G401.6 (cell line): ENCODE data around the gene RNF6.

Experiments
- FAIRE-seq: peaks from 2 replicates; lab custom pipeline; 2012; peaks lifted over from hg19 to GRCh38; lab: Jason Lieb, UNC

RNF6 gene

DNA sequence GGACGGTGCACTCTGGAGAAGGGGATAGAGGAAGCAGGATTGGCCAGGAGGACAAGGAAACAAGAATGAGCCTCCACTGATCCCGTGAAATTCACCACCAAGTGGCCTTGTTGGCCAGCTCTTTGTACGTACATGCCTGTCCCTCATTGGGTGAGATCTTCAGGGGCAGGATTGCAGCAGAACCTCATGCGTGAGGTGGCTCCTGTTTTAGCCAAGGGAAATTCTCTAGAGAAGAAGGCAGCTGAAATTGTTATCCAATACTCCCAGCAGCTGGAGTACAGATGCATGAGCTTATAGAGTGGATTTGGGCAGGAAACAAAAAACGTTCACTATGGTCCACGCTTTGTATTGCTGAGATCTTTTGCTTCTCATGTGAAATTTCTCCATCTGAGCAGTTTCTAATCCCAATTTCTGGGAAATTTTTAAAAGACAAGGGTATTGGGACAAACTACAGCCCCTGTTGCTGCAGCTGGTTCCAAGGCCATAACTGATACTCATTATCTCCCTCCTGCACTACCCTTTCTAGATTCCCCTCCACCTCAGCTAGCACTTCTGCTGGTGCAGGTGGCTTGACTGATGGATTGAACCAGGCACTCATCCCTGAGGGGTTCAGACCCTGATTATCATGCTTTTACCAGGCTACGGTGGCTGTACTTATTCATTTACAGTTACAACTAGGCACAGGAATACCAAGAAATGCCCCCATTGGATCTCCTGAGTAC lies 3.9 kb upstream of the RNF6 start:
- no peak for FAIRE-seq

DNA sequence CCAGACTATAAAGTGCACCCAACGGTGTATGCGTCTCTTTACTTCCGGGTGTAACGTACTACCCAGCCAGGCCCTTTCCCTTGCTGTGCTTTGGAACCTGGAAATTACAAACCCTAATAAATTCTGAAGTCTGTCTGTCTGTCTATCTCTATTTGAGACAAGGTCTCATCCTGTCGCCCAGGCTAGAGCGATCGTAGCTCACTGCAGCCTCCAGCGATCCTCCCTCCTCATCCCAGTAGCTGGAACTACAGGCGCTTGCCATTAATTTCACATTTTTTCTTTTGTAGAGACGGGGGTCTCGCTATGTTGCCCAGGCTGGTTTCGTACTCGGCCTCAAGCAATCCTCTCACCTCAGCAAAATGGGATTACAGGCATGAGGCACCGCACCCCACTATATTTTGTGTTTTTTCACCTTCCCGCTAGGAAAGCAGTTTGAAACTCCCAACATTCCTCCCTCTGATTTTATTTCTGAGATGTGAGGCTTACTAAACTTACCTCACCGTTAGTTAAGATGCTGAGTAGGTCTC lies 469 bp upstream of the RNF6 start:
- FAIRE-seq = no peak

- no peak for FAIRE-seq
Measured at GRCh38 chr13:26221399-26221720, 754 bp downstream of the RNF6 start.

DNA sequence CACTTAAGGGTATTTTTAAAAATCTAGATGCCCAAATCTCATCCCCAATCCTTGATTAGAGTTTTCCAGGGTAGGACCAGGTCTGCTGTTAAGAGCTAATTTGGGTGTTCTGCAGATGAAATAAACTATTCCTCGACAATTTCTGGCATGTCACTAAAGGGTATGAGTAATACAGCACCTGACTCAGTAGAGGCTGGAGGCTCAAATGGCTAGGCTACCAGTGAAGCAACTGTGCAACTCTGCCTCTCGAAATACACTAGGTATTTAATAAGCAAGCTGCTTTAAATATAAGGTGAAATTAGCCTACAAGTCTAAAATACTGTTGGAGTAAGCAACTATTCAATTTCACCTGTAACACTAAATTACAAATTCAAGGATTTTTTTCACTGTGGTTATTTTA lies 1.5 kb downstream of the RNF6 start:
- no peak for FAIRE-seq

DNA sequence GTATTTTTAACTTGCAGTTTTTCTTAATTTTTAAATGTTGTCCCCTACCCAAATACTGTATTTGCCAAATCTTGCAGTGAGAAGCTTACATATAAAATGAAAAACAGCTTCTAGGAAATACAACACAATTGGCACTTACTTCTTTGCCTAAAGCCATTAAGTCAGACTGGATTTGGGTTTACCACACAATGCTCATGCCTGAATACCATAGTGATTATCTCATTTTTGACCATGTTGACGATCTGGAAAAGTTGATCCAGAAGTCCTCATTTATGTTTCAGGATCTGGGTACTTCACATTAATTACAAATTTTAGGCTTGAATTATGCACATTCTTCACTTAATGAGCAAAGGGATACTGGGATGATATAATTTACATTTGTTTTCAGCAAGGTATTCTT lies 2.4 kb downstream of the RNF6 start:
- FAIRE-seq = no peak

- FAIRE-seq = no peak
Measured at GRCh38 chr13:26216042-26216441, 6.1 kb downstream of the RNF6 start.

- FAIRE-seq = no peak
Measured at GRCh38 chr13:26213982-26214381, 8.1 kb downstream of the RNF6 start.

GRCh38 chr13:26213345-26213744 lies 8.8 kb downstream of the RNF6 start:
- peak; percentile 59 for FAIRE-seq

- FAIRE-seq = no peak
Measured at GRCh38 chr13:26208287-26208686, 13.8 kb downstream of the RNF6 start.

- FAIRE-seq = no peak
Measured at GRCh38 chr13:26202365-26202972, 19.6 kb downstream of the RNF6 start.

DNA sequence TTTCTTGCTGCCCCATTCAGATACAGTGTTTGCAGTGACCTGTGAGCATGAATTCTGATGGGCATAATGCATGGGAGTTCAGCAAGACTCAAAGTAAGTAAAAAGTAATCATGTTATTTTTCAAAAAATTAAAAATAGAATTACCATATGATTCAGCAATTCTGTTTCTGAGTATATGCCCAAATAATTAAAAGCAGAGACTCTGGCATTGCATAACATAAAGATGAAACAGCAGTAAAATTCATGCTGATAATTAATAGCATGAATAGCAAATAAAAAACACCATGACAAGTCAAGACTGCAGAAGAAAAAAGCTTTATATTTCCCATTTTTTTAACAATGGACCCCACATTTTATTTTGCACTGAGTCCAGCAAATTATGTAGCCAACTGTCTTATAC lies 21.3 kb downstream of the RNF6 start:
- no peak for FAIRE-seq

DNA sequence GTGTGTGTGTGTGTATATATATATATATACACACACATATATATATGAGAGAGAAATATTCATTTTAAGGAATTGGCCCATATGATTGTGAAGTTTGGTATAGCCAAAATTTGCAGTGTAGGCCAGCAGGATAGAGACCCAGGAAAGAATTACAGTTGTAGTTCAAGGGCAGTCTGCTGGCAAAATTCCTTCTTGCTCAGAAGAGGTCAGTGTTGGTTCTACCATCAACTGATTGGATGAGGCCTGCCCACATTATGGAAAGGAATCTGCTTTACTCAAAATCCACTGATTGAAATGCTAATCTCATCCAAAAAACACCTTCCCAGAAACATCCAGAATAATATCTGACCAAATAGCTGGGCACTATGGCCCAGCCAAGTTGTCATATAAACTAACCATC lies 24.0 kb downstream of the RNF6 start:
- FAIRE-seq = no peak

DNA sequence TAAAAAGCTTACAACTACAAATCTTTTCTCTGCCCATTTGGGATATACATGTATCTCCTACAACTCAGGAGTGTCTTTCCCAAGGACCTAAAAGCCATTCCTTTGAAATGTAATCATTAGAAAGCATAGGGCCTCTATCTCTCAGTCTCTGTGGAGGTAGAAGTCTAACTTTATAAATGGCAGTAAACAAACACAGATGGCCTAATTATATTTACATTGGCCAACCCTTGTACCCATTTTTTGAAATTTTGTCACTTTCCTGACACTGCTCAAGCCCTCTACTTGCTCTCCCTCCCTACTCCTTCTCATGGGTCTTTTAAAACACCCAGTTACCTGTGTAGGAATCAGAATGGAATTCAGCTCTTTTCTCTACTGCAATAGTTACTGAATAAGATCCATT lies 24.8 kb downstream of the RNF6 start:
- no peak for FAIRE-seq

- FAIRE-seq = no peak
Measured at GRCh38 chr13:26186995-26187394, 35.1 kb downstream of the RNF6 start.

GRCh38 chr13:26186118-26186870 lies 35.8 kb downstream of the RNF6 start:
- FAIRE-seq = peak; percentile 91

GRCh38 chr13:26185720-26186117 lies 36.4 kb downstream of the RNF6 start:
- no peak for FAIRE-seq

DNA sequence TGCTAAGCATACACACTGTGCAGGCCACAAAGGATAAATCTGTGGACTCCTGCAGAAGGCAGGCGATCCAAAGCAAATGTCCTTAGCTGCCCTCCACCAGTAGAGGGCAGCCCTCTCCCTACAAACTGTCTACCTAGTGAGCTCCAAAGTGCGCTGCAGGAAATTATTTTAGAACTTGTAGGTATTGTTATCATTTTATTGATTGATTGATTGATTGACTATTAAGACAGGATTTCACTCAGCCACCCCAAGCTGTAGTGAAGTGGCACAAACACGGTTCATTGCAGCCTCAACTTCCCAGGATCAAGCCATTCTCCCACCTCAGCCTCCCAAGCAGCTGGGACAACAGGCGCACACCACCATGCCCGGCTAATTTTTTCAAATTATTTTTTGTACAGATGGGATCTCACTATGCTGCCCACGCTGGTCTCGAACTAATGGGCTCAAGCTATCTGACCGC lies 37.3 kb downstream of the RNF6 start:
- peak; percentile 85 for FAIRE-seq

GRCh38 chr13:26183416-26183815 lies 38.7 kb downstream of the RNF6 start:
- FAIRE-seq = no peak

DNA sequence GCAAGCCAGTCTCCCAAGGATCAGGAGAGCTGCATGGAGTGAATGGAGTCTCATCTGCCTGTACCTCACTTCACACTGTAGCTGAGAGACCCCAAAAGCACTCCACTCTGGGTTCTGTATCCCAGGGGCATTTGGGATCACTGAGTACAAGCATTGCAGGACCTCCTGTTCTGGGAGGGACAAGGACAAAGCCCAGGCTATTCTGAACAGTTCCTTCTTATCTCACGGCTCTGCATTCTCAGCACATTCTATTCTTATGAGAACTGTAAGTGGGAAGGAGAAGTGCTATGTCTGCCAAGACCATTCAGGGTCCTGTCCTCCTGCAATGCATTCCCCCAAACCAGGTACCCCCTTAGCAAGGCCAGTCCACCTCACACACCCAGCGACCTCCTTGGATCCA lies 42.8 kb downstream of the RNF6 start:
- no peak for FAIRE-seq

DNA sequence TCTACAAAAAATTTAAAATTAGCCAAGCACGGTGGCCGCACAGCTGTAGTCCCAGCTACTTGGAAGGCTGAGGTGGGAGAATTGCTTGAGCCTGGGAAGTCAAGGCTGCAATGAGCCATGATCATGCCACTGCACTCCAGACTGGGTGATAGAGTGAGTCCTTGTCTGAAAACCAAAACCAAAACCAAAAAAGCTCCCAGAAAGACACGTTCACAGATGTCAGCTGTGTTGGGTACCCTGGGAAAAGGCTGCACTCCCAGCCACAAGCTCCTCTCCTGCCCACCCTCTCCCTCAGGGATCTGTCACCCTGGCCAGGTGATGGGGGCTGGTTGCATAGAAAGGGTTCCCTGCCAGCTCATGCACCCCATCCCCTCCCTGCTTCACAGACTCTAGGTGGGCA lies 53.3 kb downstream of the RNF6 start:
- no peak for FAIRE-seq

- FAIRE-seq = no peak
Measured at GRCh38 chr13:26168237-26168814, 53.8 kb downstream of the RNF6 start.

DNA sequence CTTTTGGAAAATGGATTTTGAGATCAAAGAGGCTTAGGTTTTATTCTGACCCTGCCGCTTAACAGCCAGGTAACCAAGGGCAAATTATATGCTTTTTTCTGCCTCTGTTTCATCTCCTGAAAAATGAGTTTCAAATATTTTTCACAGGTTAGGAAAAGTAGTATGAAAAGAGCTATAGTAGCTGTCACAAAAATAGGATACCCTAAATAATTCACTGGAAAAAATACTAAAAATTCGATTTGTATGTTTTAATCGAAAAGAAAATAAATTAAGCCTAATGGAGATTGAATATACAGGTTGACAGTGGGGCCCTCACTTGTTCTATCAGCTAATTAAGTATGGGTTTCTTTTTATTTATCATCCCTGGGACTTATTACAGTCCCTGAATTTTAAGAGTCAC lies 58.3 kb downstream of the RNF6 start:
- FAIRE-seq = no peak
